ENCODE results near the gene ATRNL1.

The ATRNL1 gene

DNA sequence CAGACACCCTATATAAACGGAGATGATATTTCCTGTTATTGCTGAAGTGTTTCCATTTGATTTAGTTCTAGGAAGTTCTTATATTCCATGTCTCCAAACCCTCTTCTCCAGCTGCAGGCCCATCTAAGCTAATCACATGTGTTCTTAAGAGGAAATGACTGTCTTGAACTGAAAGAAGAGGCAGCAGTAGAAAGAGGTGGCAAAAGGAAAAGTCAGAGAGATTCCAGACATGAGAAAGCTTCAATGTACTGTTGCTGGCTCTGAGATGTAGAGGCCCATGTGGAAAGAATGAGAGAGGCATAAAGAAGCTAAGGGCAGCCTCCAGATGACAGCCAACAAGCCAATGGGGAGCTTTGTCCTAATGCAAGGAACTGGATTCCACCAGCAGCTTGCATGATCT is 892.6 kb downstream of the ATRNL1 start:
- no peak overlapping the region for H3K4me3 ChIP-seq (replicated peaks; ENCODE audit: low read depth, low read length)
- no peak for DNase-seq (ENCODE audit: low read depth)
- TF ChIP-seq, protein P1, sequence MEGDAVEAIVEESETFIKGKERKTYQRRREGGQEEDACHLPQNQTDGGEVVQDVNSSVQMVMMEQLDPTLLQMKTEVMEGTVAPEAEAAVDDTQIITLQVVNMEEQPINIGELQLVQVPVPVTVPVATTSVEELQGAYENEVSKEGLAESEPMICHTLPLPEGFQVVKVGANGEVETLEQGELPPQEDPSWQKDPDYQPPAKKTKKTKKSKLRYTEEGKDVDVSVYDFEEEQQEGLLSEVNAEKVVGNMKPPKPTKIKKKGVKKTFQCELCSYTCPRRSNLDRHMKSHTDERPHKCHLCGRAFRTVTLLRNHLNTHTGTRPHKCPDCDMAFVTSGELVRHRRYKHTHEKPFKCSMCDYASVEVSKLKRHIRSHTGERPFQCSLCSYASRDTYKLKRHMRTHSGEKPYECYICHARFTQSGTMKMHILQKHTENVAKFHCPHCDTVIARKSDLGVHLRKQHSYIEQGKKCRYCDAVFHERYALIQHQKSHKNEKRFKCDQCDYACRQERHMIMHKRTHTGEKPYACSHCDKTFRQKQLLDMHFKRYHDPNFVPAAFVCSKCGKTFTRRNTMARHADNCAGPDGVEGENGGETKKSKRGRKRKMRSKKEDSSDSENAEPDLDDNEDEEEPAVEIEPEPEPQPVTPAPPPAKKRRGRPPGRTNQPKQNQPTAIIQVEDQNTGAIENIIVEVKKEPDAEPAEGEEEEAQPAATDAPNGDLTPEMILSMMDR (IDR thresholded peaks at IDR 0.05; ENCODE audit: low read length, missing control alignments), result no peak

DNA sequence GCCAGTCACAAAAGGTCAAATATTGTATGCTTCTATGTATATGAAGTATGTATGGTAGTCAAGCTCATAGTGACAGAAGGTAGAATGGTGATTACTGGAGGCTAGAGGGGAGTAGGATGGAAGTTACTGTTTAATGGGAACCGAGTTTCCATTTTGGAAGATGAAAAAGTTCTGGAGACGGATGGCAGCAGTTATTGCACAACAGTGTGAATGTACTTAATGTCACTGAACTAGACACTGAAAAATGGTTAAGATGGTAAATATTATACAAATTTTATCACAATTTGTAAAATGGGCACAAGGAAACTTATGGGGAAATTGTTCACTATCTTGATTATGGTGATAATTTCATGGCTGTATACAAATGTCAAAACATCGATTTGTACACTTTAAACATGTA is 895.2 kb downstream of the ATRNL1 start:
- no peak overlapping the region for H3K4me3 ChIP-seq (replicated peaks; ENCODE audit: low read depth, low read length)
- DNase-seq (ENCODE audit: low read depth), result no peak
- TF ChIP-seq, protein P1 (IDR thresholded peaks at IDR 0.05; ENCODE audit: low read length, missing control alignments), result no peak

DNA sequence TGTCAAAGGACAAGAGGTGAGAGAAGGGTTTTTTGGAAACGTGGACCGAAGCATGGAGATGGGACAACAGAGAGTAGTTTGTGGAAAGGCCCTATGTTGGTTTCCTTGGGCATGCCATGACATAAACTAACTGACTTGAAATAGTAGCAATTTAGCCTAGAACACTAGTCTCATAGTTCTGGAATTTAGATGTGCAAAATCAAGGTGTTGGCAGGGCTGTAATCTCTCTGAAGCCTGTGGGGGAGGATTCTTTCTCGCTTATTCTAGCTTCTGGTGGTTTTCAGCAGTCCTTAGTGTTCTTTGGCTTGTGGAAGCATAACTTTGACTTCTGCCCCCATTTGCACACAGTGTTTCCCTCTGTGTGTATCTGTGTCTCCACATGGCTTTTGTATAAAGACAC is 896.5 kb downstream of the ATRNL1 start:
- TF ChIP-seq, protein P1 (IDR thresholded peaks at IDR 0.05; ENCODE audit: low read length, missing control alignments), result no peak
- DNase-seq (ENCODE audit: low read depth), result no peak

DNA sequence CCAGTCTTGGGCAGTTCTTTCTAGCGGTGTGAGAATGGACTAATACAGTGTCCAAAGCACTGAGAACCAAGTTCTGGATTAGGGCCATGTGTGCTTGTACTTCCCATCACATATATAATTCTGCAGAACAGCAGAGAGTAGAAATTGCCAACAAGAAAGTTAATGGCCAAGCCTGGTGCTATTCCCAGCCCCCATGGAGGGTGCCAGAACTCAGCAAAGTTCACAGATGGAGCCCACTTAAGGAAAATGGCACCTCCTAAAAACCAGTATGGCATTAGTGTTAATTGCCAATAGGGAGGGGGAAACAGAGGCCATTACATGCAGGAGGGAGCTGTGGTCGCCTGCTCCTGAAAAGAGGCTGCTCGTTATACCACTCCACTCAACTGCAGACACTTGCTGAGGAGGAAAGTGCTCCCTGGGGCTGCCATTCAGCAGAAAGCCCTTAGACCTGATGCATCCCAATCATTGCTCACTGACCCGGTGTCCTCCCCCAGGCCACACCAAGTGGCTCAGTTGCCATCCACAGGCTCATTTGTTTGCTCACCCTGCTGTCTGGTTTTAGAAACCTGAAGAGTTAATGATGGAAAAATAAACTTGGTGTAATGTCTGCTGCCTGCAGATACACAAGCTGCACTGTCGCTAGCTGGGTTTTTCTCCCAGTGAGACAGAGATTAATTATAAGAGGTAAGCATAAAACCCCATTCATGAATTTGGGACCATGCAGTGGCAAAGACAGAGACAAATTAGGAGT is 899.2 kb downstream of the ATRNL1 start:
- TF ChIP-seq, protein P1 (IDR thresholded peaks at IDR 0.05; ENCODE audit: low read length, missing control alignments), result no peak
- no peak for DNase-seq (ENCODE audit: low read depth)
- no peak overlapping the region for H3K4me3 ChIP-seq (replicated peaks; ENCODE audit: low read depth, low read length)

More for the DNA sequence above, 896.5 kb downstream of the ATRNL1 start:
- no peak overlapping the region for H3K4me3 ChIP-seq (replicated peaks; ENCODE audit: low read depth, low read length)

DNA sequence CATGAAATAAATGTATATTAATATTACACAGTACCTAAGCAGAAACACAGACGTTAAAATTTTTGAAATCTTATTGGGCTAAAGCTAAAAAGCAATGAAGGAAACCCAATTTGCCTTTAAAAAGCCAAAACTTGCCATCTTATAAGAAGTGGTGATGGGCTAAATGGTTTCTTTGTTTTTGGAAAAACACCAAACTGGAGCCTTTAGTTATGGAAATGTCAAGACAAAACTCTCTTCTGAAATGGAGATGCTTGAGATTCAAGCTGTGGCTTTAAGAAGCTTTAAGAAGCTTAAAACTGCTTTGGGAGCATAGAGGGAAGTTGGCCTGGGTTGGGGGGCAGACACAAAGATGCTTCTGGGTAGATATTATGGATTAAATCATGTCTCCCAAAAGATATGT is 902.9 kb downstream of the ATRNL1 start:
- no peak for DNase-seq (ENCODE audit: low read depth)
- TF ChIP-seq, protein P1 (IDR thresholded peaks at IDR 0.05; ENCODE audit: low read length, missing control alignments), result no peak
- no peak overlapping the region for H3K4me3 ChIP-seq (replicated peaks; ENCODE audit: low read depth, low read length)

DNA sequence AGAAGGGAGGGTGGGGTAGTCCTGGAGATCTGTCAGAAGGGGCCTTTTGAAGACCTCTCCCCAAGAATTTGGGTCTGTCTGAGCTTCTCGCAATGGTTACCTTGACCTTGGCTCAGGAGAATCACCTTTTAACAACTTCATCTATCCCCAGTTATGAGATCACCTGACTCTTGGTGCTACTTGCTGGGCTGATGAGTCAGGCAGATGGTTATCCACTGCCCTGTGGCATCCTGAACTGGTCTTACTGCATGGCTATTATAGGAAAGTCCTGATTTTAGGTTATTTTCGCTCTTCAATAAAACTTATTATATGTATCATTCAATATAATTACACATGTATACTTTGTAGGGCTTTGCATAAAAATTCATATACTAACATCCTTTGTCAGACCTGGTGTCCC is 905.1 kb downstream of the ATRNL1 start:
- DNase-seq (ENCODE audit: low read depth), result no peak
- H3K4me3 ChIP-seq (replicated peaks; ENCODE audit: low read depth, low read length), result no peak overlapping the region
- TF ChIP-seq, protein P1 (IDR thresholded peaks at IDR 0.05; ENCODE audit: low read length, missing control alignments), result no peak

Data from fibroblast of pulmonary artery (primary cell).